Stimulated activated CD4-positive, alpha-beta T cell treated with anti-CD3 and anti-CD28 coated beads, TNF-alpha, amount 100 ng/mL, for 1 hour (primary cell): Measurements from ENCODE around the gene COX17.
"Not testable (repeated sequence)": the region's sequence is repeated elsewhere in the genome, so short reads cannot be mapped to it uniquely, and the experiment has no call there.

Source experiments
- DNase-seq, 3 donors: peaks; one replicate each; pipeline ENCODE4 v3.0.0-alpha.2; 2020; ENCODE audit warnings: low read depth in 3 of 3, low spot score in 1 of 3

The COX17 gene, protein sequence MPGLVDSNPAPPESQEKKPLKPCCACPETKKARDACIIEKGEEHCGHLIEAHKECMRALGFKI

DNA sequence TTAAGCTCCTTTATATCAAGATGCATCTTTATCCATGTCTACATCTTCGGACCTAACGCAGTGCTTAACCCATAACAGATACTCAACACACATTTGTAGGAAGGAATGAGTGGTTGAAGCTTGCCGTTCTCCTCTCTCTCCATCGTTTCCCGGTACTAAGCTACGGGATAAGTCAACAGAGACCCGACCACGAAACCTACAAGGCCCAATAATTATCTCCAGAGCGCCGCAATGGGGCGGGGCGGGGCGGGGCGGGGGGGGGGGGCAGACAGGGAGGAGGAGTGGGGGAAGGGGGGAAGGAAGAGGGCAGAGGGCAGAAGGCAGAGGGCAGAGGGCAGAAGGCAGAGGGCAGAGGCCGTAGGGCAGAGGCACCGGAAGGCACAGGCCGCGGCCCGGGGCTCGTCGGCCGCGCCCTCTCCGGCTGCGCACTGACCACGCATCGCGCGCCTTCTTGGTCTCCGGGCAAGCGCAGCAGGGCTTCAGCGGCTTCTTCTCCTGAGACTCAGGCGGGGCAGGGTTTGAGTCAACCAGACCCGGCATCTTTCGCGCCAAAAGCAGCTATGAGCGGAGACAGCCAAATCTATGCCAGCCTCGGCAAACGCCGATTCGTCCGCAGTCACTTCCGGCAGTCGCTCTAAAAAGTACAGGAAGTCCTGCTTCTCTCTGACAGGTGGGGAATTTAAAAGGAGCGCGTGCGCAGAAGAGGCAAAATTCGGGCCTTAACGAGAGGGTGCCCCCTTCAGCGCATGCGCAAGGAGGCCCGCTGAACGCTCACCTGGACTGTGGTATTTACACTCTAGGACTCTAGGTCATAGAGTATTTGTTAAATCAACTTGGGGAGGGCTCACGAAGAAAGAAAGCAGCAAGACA, at the start of gene COX17:
COX17 (minus strand) TSS at position 636 of the 870 bp plus-strand sequence; CDS start at position 540, 96 bp downstream.
- peak; percentile 89 to 94 (median 90) for DNase-seq

DNA sequence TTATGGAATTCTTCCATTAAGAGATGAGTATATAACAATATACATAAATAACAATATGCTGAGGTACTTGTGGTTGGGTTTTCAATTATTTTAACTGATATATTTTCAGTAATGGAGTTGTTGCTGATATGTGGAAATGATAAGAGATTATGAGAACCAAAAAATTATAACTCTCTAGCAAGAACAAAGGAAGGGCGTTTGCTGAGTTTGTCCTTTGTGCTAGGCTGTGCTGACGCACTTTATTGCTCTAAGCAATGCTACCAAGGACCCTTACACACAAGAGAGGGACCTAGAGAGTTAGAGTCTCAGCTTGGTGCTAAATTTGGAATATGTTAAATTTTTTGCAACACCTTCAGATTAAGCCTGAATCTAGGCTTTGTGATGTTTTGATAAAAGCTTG, 49.7 kb upstream of the COX17 start:
- DNase-seq = no peak

DNA sequence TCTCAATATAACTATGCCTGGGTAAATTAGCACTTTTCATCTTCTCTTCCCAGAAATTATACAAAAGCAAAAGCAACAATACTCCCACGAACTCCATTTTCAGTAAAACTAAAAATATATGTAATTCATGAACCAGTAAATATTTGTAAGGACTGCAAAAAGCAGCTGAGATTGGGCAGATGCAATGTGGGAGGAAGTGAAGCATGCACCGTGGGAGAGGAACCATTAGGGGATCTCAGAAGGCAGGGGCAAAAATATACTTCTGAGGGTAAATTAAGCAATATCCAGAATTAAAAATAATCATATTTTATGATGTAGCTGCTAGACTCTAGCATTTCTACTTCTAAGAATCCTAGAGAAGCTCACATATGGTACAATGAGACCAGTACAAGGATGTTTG, 45.8 kb upstream of the COX17 start:
- no peak for DNase-seq

DNA sequence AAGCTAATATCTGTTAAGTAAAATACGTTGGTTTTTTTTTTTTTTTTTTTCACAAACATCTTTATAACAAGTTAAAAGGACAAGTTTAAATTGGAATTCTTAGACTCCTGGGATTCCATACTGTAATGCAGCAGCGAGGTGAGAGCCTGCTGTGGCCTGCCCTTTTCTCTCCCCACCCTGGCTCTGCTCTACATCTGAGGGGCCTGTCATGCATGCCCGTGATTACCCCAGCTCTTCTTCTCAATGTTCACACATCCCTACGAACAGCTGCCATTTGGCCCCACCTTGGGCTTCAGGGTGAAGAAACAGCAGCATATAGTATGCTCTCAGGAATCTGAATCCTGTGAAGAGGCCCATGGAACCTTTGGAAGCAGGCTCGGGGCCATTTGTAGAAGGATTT, 40.3 kb upstream of the COX17 start:
- no peak for DNase-seq

DNA sequence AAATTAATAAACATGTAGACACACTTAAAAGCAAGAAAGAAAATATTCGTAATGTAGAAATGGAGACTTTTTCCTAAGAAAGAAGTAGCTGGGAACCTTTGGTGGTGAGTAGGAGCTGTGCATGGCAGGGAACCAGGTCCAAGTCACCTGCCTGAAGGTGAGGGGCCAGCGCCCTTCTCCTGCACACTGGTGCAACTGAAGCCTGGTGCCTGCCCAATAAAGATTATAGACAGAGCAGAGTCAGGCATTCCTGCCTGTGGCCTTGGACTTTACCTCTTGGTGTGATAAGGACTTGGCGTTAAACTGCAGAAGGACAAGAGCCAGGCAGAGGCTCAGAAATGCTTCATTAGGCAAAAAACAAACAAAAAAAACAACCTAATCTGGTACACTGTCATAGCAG, 39.8 kb upstream of the COX17 start:
- DNase-seq = no peak

DNA sequence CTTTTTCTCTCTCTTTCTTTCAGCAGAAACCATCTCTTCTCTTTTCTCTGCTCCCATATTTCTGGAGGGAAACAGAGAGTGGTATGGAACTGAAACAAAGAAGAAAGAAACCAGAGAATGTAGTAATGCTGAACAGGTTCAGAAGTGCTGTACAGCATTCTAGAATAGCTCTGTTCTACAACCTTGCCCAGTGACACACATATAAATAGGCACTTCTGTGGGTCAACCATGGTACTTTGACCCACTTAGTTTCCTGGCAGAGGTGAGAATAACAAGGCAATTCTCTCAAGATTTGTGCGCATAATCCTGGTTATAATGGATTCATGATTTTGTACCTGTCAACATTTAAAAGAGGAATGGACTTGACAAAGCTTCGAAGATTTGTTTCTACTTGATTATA, 37.9 kb upstream of the COX17 start:
- DNase-seq = no peak

DNA sequence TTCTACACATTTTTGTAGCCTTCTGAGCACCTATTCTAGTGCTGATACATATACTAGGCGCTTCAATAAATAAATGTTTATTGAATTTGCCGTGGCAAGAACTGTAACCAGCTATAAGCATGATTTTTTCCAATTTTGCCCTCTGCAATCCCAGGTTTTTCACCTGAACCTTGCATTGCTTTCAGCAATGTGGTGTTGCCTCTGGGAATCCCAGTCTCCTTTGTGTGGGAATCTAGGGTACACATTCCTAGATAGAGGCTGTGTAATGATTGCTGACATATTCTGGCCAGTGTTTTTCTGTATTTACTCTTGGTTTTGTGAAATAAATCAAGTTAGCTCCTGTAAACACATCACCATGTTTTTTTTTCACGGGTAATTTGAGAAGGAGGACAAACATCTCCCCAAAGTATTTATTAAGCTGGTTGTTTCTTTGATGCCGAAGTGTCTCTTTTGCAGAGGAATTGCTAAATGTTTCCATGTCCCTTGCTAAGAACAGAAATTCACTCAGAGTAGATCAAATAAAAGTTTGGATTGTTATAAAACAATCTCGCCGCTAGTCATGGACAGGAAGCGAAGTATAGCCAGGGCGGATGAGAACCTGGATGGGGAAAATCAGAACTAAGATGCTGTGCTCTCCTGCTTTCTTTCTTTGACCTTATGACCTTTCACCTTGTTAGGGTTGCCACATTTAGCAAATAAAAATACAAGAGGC, 26.8 kb upstream of the COX17 start:
- no peak for DNase-seq

DNA sequence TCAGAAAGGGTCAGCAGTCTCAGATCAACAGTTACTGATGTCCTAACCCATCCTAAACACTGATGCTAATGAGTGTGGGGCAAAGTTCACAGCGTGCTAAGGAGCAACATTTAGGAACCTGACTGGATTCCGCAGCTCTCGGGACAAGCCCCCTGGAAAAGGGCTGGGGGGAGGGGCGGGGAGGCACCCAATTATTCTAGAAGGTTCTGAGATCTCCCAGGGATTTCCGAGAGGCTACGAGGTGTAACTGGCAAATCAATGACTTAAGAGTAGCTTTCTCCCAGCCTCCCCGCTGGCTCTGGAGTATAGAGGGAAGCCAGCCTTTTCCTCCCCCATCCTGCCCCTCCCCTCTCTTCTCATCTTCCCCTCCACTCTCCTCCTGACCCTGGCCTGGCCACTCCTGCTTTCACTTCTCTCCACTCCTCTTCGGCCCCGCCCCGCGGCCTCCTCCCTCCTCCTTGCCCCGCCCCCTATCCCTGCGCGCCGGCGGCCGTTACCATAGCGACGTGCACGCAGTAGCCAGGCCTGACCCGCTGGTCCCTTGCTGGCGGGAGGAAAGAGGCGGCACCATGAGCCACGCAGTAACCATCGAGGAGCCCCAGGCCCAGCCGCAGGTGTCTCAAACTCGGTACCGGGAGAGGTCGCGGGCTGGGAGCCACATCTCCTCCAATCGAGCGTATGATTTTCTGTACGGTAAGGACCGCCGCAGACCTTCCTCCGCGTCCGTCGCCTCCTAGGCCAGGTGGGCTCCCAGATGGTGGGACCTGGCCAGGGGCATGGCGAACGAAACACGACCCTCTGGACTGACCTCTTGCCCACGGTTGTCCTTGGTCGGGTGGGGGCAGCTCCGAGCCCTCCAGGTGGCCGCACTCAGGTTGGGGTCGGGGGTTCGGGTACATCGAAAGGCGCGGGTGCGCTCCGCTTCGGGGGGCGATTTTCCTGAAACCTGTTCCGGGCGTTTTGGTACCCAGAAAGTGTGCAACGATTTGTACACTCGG, 25.6 kb upstream of the COX17 start, which contains the start of gene CFAP91:
CFAP91 (plus strand) TSS at position 493 of the 998 bp plus-strand sequence; CDS start at position 570, 77 bp downstream.
- DNase-seq = peak; percentile 47 to 65 (median 51)

DNA sequence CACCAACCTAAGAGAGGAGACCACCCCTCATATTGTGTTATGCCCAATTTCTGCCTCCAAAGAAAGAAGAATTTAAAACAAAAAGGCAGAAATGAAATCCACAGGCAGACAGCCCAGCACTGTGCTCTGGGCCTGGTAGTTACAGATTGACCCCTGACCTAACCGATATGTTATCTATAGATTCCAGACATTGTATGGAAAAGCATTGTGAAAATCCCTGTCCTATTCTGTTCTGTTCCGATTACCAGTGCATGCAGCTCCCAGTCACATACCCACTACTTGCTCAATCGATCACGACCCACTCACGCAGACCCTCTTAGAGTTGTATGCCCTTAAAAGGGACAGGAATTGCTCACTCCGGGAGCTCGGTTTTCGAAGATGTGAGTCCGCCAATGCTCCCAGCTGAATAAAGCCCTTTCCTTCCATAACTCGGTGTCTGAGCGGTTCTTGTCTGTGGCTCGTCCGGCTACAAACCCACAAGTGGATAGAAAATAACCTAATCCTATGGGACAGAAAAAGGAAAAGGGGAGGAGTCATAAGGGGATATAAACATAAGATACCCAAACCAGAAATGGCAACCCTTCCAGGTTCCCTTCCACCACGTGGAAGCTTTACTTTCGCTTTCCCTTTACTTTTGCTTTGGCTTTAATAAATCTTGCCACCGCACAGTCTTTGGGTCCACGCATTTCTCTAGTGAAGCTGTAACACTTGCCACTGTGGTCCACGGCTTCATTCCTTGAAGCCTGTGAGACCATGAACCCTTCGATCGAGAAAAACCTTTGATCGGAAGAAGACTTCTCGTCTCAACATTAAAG, 23.9 kb upstream of the COX17 start:
- DNase-seq = no peak

DNA sequence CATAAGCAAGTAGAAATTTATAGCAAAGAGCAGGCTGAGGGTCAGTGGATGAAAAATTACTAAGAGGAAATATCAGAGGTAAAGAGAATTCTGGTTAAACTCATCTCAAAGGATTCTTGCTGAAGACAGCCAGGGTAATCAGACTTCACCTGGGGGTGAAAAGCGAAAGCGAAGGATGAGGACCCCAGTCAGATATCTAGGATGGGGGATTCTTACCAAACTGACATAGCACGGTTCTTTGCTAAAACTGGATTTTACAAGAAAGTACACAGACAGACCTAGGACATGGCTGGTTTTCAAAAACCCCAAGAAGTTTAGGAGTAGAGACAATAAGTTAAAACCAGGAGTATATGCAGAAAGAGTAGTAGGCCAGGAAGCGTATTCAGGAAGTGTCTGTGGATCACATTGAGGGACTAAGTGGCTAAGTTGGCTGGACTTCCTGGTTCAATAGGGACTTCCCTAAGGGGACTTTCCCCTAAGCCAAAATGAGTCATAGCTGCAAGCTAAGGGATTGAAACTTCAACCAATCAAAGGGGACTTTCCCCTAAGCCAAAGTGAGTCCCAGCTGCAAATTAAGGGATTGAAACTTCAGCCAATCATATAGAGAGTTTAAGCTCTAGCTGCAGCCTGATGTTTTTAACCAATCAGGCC, 23.2 kb upstream of the COX17 start:
- DNase-seq = no peak

DNA sequence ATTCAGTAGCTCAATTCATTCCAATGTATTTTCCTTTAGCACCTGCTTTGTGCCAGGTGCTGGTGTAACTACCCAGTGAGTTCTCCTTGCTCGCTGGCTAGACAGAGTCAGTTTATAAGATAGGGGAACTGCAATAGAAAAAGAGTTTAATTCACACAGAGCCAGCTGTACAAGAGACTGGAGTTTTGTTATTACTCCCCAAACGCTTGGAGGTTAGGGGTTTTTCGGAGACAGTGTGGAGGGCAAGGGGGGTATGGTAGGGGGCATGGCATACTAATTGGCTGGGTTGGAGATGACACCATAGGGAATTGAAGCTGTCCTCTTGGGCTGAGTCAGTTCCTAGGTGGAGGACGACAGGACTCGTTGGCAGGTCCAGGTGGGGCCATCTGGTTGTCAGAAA, 20.2 kb upstream of the COX17 start:
- DNase-seq = no peak

DNA sequence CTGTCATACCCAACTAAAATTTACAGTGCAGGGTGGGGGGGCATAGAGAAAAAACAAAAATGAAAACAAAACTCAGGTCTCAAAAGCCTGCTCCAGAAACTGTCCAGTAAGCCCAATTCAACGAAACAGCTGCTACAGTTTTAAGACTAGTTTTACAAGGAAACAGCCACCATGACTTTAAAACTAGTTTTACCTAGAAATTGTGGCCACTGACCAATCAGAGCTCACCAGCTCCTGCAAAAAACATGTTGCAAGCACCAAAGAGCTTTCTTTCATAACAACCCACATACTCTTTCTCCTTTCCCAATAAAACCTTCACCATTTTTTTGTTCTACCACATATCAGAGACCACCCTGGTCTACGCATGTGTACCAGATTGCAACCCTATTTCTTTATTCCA, 18.3 kb upstream of the COX17 start:
- no peak for DNase-seq

DNA sequence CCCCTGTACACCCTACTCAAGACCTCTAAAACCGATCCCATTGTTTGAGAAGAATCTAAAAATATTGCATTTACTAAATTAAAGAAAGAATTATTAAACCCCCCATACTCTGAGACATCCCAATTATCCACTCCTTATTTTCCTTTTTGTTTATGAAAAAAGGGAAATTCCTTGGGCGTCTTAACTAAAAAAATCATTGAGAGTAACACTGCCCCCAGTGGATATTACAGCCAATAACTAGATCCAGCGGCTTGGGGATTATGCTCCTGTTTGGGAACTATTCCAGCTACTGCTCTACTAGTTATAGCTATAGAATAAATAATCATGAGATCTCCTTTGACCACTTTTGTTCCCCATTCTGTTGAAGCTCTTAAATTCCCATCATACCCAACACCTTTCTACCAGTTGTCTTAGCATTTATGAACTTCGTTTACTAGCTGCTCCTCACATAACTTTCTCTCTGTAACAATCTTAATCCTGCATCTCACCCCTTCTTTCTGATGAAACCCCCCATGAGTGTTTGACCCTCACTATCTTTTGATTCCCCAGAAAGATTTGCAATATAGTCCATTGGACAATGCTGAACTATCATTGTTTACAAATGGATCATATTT, 12.9 kb upstream of the COX17 start:
- no peak for DNase-seq

DNA sequence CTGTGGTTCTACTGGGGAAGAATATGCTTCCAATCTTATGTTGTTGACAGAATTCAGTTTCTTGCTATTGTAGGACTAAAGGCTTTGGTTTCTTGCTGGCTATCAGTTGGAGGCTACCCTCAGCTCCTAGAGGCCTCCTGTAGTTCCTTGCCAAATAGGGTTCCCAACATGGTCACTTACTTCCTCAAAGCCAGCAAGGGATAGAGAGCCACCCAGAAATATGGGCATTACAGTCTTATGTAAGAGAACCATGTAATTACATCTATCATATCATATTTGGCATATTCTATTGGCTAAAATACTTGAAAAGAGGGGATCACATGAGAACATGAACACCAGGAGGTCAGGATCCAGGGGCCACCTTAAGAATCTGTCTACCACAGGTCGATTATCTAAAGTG, 6.2 kb upstream of the COX17 start:
- no peak for DNase-seq

DNA sequence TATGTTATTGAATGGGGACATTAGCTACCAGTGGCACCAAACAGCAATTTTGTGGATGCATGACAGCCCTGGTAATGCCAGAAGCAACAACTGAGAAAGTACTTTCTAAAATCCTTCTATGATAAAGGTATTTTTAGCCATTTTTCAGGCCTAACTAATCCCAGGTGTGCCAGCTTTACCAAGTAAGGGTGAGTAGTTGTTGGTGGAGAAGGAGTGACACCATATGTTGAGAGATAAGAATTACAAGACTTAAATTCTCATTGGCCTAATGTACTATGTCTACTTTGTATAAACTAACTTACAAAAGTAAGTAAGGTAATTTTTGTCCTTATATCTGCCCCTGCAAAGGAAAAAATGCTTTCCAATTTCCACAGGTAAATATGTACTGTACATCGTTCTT, 4.1 kb upstream of the COX17 start:
- no peak for DNase-seq

DNA sequence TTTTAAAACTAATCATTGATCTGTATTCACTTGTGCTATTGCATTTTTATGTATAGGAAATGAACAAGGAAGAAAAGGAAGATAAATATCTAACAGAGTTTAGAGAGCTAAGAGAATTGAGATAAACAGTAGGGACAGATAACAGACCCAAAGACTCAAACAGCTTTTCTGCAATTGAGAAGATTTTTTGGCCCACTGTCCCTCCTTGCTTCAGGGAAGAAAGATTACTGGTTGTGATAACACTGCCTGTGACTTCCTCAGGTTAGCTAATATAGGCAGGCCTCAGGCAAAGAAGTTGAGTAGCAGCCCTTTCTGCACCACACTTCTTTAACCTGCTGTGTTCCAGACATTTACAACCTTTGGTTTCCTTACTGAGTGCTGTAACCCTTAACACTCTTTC, 2.7 kb upstream of the COX17 start:
- no peak for DNase-seq

DNA sequence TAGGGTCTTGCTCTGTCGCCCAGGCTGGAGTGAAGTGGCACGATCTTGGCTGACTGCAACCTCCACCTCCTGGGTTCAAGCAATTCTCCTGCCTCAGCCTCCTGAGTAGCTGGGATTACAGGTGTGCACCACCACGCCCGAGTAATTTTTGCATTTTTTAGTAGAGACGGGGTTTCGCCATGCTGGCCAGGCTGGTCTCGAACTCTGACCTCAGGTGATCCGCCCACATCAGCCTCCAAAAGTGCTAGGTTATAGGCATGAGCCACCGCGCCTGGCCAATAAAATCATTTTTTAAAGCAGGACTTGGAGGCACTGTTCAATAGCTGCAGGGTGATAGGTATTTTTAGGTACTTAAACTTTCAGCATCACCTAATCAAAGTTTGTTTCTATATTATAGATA, 1.0 kb upstream of the COX17 start:
- DNase-seq = not testable (repeated sequence)

DNA sequence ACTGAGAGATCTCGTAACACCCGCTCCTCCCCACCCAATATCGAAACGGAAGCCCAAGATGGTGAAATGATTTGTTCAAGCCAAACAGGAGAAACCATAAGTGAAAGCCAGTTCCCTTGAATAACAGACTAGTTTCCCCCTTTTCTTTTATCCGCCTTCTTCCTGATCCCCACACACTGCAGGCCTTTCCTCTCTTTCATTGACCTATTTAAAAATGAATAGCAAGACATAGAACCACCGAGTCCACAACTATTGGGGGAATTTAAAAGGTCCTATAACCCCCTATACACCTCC, 382 bp upstream of the COX17 start:
- no peak for DNase-seq

DNA sequence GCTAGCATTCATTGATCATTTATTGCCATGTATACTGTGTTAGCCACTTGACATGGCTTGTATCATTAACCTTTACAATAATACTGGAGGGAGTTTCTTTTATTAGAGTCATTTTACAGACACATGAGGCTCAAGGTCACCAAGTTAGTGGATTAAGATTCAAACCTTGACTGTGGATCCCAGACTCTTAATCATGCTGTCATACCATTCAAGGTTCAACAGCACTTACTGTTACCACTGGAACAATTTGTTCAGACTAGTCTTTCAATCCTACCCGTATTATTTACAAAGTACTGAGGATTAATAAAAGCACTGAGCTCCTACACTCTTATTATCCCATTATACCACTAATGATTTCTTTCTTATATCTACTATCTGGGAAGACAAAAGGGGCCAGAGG, 1.2 kb downstream of the COX17 start:
- no peak for DNase-seq
